ENCODE data around the gene CIZ1.

DNA sequence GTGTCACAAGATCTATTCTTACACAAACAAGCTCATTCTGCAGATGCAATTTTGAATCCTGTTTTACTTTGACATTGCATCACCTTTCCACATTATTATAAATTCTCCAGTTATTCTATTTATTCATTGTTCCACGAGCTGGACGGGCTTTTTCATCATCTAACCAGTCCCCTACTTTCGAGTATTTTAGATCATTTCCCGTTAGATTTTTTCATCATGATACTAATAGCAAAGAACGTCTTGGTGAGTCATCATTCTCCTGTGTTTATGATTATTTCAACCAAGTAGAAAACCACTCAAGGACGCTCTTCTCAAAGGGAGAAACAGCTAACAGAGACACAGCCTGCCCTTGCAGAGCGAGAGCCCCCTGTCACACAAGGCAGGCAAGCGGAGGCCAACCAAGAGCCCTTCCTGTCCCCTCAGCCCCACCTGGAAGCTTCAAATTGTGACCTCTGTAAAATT lies 16.2 kb downstream of the CIZ1 start:
- TF ChIP-seq EP300 (IDR thresholded peaks at IDR 0.05; ENCODE audit: borderline replicate concordance in 1 of 2, low read depth in 1 of 2, low read length in 1 of 2) = no peak
- TF ChIP-seq, protein P1, sequence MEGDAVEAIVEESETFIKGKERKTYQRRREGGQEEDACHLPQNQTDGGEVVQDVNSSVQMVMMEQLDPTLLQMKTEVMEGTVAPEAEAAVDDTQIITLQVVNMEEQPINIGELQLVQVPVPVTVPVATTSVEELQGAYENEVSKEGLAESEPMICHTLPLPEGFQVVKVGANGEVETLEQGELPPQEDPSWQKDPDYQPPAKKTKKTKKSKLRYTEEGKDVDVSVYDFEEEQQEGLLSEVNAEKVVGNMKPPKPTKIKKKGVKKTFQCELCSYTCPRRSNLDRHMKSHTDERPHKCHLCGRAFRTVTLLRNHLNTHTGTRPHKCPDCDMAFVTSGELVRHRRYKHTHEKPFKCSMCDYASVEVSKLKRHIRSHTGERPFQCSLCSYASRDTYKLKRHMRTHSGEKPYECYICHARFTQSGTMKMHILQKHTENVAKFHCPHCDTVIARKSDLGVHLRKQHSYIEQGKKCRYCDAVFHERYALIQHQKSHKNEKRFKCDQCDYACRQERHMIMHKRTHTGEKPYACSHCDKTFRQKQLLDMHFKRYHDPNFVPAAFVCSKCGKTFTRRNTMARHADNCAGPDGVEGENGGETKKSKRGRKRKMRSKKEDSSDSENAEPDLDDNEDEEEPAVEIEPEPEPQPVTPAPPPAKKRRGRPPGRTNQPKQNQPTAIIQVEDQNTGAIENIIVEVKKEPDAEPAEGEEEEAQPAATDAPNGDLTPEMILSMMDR (IDR thresholded peaks at IDR 0.05) = no peak
- no peak for TF ChIP-seq CHD2 (IDR thresholded peaks at IDR 0.05; ENCODE audit: low read length, partially characterized antibody)
- TF ChIP-seq FOXM1 (IDR thresholded peaks at IDR 0.05; ENCODE audit: low read depth) = no peak

All from SK-N-SH (cell line).